ENCODE measurements around the gene ADGRD1. TPM values are rescaled to one million over a fixed set of nuclear protein-coding genes. Genes with fewer than 3 reads are reported as not detected.

Gene ADGRD1
- total RNA-seq, 3 donors from 2014 or later: 11.6 to 47.5 (median 18.7) TPM

GRCh38 chr12:131142891-131143657, 189.4 kb downstream of the ADGRD1 start:
- no peak for TF ChIP-seq POLR2AphosphoS5 (IDR thresholded peaks at IDR 0.05)
- TF ChIP-seq CTCF (IDR thresholded peaks at IDR 0.05): no peak
- no peak for TF ChIP-seq POLR2A (IDR thresholded peaks at IDR 0.05)
- H3K27me3 ChIP-seq: peaks cover 0 to 8% of the 10 kb centered on the region in 2 donors
- no peaks in the 10 kb centered on the region for H3K36me3 ChIP-seq
- no peak overlapping the region for H3K27ac ChIP-seq
- DNase-seq (ENCODE audit: low spot score in 2 of 2): no peak
- H3K4me1 ChIP-seq: no peaks in the 10 kb centered on the region
- H3K4me3 ChIP-seq: no peak overlapping the region
- intact Hi-C loops (cut with DNase I; ENCODE audit: low total_unique reads): no loop called here
- H3K9me3 ChIP-seq: no peaks in the 10 kb centered on the region

GRCh38 chr12:131146173-131146675, 192.5 kb downstream of the ADGRD1 start:
- Histone ChIP-seq H3K27me3 (no peaks in the 10 kb centered on the region), H3K4me1 (no peaks in the 10 kb centered on the region), H3K36me3 (no peaks in the 10 kb centered on the region), H3K27ac (peak overlapping the region in 1 of 2 donors; percentile 46), H3K9me3 (no peaks in the 10 kb centered on the region), H3K4me3 (no peak overlapping the region)
- DNase-seq (ENCODE audit: low spot score in 2 of 2): no peak
- intact Hi-C loops (cut with DNase I; ENCODE audit: low total_unique reads): no loop called here
- no peak for TF ChIP-seq POLR2AphosphoS5 (IDR thresholded peaks at IDR 0.05)
- TF ChIP-seq POLR2A (IDR thresholded peaks at IDR 0.05): no peak
- no peak for TF ChIP-seq CTCF (IDR thresholded peaks at IDR 0.05)

- TF ChIP-seq POLR2AphosphoS5 (IDR thresholded peaks at IDR 0.05): no peak
- no peak for TF ChIP-seq CTCF (IDR thresholded peaks at IDR 0.05)
- TF ChIP-seq POLR2A (IDR thresholded peaks at IDR 0.05): no peak
- Histone ChIP-seq H3K4me1 (no peaks in the 10 kb centered on the region), H3K9me3 (no peaks in the 10 kb centered on the region), H3K27ac (no peak overlapping the region), H3K27me3 (no peaks in the 10 kb centered on the region), H3K4me3 (no peak overlapping the region), H3K36me3 (no peaks in the 10 kb centered on the region)
- intact Hi-C loops (cut with DNase I; ENCODE audit: low total_unique reads): no loop called here
- no peak for DNase-seq (ENCODE audit: low spot score in 2 of 2)
These were observed 193.6 kb downstream of the ADGRD1 start for GRCh38 chr12:131147293-131147692.

- DNase-seq (ENCODE audit: low spot score in 2 of 2): no peak
- intact Hi-C loops (cut with DNase I; ENCODE audit: low total_unique reads): no loop called here
- H3K4me1 ChIP-seq: no peaks in the 10 kb centered on the region
- H3K36me3 ChIP-seq: no peaks in the 10 kb centered on the region
- H3K27ac ChIP-seq: no peak overlapping the region
- H3K27me3 ChIP-seq: no peaks in the 10 kb centered on the region
- TF ChIP-seq POLR2A (IDR thresholded peaks at IDR 0.05): no peak
- no peak for TF ChIP-seq POLR2AphosphoS5 (IDR thresholded peaks at IDR 0.05)
- TF ChIP-seq CTCF (IDR thresholded peaks at IDR 0.05): no peak
- H3K9me3 ChIP-seq: no peaks in the 10 kb centered on the region
- no peak overlapping the region for H3K4me3 ChIP-seq
These were observed 194.2 kb downstream of the ADGRD1 start for GRCh38 chr12:131147894-131148293.

- Histone ChIP-seq H3K27me3 (no peaks in the 10 kb centered on the region), H3K36me3 (no peaks in the 10 kb centered on the region), H3K27ac (no peak overlapping the region), H3K4me1 (no peaks in the 10 kb centered on the region), H3K9me3 (no peaks in the 10 kb centered on the region), H3K4me3 (no peak overlapping the region)
- no peak for DNase-seq (ENCODE audit: low spot score in 2 of 2)
- TF ChIP-seq CTCF (IDR thresholded peaks at IDR 0.05) (no peak), POLR2AphosphoS5 (IDR thresholded peaks at IDR 0.05) (no peak), POLR2A (IDR thresholded peaks at IDR 0.05) (no peak)
- intact Hi-C loops (cut with DNase I; ENCODE audit: low total_unique reads): no loop called here
These were observed 198.0 kb downstream of the ADGRD1 start for GRCh38 chr12:131151558-131152345.

Measured in breast epithelium (tissue), 4 donors.